BLaER1 (cell line): ENCODE data around the gene HDDC3.

Experiments
- H3K27ac ChIP-seq: shearing (Covaris generic); formaldehyde crosslinking; 2 replicates; pipeline ENCODE4 v1.8.1; 2022
- H3K27me3 ChIP-seq: shearing (Covaris generic); formaldehyde crosslinking; 2 replicates; pipeline ENCODE4 v1.8.1; 2022
- H3K36me3 ChIP-seq: shearing (Covaris generic); formaldehyde crosslinking; 2 replicates; pipeline ENCODE4 v1.8.1; 2022
- H3K4me1 ChIP-seq: shearing (Covaris generic); formaldehyde crosslinking; 2 replicates; pipeline ENCODE4 v1.8.1; 2022
- H3K4me2 ChIP-seq: shearing (Covaris generic); formaldehyde crosslinking; 2 replicates; pipeline ENCODE4 v1.8.1; 2022
- H3K4me3 ChIP-seq: shearing (Covaris generic); formaldehyde crosslinking; 2 replicates; pipeline ENCODE4 v1.8.1; 2022
- H3K9ac ChIP-seq: shearing (Covaris generic); formaldehyde crosslinking; 2 replicates; pipeline ENCODE4 v1.8.1; 2022
- H3K9me3 ChIP-seq: shearing (Covaris generic); formaldehyde crosslinking; 2 replicates; pipeline ENCODE4 v1.8.1; 2022
- H4K20me1 ChIP-seq: shearing (Covaris generic); formaldehyde crosslinking; 2 replicates; pipeline ENCODE4 v1.8.1; 2022
- Cebpa-rat ChIP-seq: shearing (Covaris generic); IDR thresholded peaks from 2 replicates; pipeline ENCODE4 v1.8.1; 2022

Gene HDDC3

DNA sequence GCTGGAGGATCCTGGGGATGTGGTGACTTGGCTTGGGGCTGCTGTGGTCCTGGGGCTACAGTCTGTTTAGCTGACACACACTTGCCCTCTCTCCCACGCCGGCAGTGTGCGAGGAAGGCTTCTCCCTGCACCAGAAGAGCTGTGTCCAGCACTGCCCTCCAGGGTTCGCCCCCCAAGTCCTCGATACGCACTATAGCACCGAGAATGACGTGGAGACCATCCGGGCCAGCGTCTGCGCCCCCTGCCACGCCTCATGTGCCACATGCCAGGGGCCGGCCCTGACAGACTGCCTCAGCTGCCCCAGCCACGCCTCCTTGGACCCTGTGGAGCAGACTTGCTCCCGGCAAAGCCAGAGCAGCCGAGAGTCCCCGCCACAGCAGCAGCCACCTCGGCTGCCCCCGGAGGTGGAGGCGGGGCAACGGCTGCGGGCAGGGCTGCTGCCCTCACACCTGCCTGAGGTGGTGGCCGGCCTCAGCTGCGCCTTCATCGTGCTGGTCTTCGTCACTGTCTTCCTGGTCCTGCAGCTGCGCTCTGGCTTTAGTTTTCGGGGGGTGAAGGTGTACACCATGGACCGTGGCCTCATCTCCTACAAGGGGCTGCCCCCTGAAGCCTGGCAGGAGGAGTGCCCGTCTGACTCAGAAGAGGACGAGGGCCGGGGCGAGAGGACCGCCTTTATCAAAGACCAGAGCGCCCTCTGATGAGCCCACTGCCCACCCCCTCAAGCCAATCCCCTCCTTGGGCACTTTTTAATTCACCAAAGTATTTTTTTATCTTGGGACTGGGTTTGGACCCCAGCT, 51.0 kb downstream of the HDDC3 start:
- Histone ChIP-seq H3K9ac (no peak overlapping the region), H3K4me3 (no peak overlapping the region), H3K9me3 (no peaks in the 10 kb centered on the region), H3K4me2 (no peak overlapping the region), H3K36me3 (peaks cover 68% of the 10 kb centered on the region), H3K27me3 (no peaks in the 10 kb centered on the region), H4K20me1 (peaks cover 12% of the 10 kb centered on the region; the same call in 1 of the 2 replicates), H3K4me1 (peaks cover 52% of the 10 kb centered on the region), H3K27ac (no peak overlapping the region)
- TF ChIP-seq Cebpa-rat, result no peak

DNA sequence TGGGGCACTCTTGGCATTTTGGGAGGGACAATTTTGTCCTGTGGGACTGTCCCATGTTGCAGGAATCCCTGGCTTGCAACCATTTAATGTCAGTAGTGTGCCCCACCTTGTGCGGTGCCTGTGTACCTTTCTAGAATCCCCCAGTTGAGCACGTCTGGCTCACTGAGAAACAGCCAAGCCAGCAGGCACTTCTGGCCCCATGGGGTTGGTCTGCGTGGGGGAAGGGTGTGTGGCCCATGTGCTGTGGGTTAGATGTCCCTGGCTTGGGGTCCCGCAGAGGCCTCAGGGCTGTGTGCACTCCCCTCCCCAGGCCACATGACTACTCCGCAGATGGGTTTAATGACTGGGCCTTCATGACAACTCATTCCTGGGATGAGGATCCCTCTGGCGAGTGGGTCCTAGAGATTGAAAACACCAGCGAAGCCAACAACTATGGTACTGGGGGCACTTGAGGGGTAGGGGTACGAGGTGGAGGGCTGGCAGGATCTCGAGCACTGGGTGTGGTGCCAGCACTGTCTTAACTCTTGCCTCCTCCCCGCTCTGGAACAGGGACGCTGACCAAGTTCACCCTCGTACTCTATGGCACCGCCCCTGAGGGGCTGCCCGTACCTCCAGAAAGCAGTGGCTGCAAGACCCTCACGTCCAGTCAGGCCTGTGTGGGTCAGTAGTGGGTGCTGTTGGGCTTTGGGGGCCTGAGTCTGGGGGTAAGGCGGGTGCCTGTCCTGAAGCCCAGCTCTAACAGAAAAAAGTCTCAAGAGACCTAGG, 51.8 kb downstream of the HDDC3 start:
- Histone ChIP-seq H4K20me1 (peaks cover 14% of the 10 kb centered on the region), H3K9ac (no peak overlapping the region), H3K4me3 (no peak overlapping the region), H3K4me2 (no peak overlapping the region), H3K27me3 (no peaks in the 10 kb centered on the region), H3K4me1 (peaks cover 50% of the 10 kb centered on the region), H3K27ac (no peak overlapping the region), H3K9me3 (no peaks in the 10 kb centered on the region), H3K36me3 (peaks cover 75% of the 10 kb centered on the region)
- TF ChIP-seq Cebpa-rat, result no peak
